ENCODE data around the gene MBOAT7.
"Not testable (repeated sequence)": the region's sequence is repeated elsewhere in the genome, so short reads cannot be mapped to it uniquely, and the experiment has no call there.

Gene MBOAT7

GRCh38 chr19:54209811-54210494 lies 20.6 kb upstream of the MBOAT7 start:
- no peak overlapping the region for H3K4me3 ChIP-seq (ENCODE audit: low read depth, low read length)

DNA sequence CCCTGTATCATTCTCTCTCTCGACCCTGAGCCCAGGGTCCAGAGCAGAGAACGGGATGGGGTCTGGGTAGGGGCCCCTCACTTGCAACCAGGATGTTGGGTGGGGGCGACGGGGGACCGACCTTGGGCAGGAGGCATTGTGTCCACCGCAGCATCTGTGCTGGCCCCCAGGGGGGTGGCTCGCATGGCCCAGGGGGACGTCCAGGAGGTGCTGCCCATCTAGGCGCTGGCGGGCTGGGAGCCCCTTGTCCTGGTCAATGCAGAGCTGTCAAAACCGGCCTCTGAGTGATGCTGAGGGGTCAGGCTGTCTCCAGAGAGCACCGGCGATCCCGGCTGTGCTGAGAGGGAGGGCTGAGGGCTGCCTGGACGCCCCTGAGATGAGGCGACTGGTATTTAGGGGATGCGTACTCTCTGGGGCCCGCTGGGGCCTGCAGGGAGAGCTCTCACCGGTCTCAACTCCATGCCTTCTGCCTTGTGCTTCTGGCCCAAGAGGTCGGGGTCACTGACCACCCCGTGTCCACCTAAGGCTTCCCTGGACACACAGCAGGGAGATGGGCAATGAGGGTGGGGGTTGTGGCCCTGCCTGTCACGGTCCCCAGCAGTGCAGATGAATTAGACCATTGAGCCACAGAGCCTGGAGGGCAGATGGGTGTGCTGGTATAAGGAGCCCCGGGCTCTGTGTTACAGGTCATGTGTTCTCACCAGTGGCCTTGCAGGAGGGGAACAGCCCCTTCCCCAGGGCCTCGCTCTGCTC lies 19.9 kb upstream of the MBOAT7 start:
- H3K4me3 ChIP-seq (ENCODE audit: low read depth, low read length), result no peak overlapping the region

- no peak overlapping the region for H3K4me3 ChIP-seq (ENCODE audit: low read depth, low read length)
Observed at GRCh38 chr19:54208784-54209057, 19.3 kb upstream of the MBOAT7 start.

DNA sequence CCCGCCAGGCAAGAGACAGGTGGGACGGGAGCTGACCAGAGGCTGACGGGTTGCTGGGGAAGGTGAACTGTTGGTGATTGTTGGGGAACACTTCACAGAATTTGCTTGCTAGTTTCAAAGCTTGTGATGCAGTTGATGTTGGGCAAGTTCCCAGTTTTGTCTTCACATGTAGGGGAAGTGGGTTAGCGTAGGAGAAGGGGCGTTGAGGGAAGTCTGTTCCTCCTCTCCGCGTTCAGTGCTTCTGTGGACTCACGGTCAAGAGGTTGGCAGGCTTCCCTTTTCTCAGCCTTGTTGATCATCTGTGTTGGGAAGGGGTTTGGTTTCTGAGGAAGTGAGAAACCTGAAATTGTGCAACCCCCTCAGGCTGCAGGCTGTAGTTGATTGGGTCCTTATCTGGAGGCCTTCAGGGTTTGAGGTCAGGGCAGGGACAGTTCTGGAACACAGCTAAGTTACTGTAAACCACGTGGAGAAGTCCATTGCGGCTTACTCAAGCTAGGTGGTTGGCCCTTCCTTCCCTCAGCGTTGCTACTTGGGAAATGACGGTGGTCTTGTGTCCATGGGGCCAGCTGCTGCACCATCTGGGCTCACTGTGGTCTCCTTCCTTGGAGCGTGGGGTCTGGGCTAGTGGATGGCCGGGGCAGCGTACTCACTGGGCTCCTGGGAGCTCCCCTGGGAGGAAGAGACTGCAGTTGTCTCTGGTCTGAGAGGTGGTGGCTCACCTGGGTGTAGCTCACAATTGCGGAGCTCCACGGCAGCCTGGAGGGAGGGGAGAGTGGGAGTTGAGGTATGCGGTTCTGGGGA lies 18.8 kb upstream of the MBOAT7 start:
- H3K4me3 ChIP-seq (ENCODE audit: low read depth, low read length), result no peak overlapping the region

- no peak overlapping the region for H3K4me3 ChIP-seq (ENCODE audit: low read depth, low read length)
Observed at GRCh38 chr19:54207676-54207982, 18.2 kb upstream of the MBOAT7 start.

GRCh38 chr19:54207193-54207592 lies 17.8 kb upstream of the MBOAT7 start:
- not testable (repeated sequence) for H3K4me3 ChIP-seq (ENCODE audit: low read depth, low read length)

DNA sequence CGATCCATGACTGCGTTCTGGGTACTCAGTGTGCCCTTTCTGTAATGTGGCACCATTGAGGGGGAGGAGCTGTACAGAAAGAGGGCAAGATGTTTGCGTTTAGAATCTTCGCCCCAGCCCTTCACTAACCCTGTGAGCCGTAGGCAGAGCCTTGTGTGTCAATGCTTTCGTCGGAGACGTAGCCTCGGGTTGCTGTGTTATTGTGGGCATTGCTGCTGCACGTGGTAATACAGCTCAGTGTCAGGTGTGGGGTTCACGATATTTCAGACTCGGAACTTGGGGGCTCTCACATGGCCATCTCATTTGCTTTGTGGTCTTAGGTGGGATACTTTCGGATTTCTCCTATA lies 17.4 kb upstream of the MBOAT7 start:
- H3K4me3 ChIP-seq (ENCODE audit: low read depth, low read length), result no peak overlapping the region

GRCh38 chr19:54206030-54206830 lies 16.9 kb upstream of the MBOAT7 start:
- no peak overlapping the region for H3K4me3 ChIP-seq (ENCODE audit: low read depth, low read length)

DNA sequence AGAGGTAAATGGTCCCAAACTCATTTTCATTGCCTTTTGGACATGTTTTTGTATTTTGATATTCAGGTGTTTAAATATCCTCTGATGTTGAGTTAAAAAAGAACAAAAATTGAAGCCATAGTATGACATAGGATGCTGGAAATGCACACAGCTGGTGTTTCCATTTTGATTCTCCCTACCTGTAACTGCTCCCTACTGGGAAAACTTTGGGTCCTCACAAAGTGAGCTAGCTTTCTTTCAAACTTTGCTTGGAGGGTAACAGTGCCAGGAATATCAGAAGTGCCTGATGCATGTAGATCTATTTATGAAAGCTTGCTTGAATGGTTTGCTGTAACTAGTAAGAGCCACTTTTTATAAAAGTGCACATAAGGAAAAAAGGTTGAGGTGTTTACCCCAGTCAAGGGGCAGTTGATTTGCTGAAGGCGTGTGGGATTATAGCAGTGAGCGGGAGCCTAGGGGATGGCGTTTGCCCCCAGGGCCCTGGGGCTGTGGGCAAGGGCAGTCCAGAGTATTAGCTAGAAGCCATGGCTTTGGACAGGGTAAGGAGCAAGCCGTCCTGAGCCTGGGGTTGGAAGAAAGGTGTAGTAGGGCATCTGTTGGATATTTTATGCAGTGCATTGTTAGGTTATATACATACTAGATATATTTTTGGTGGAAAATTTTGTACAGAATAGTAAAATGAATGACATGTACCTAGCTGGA lies 15.5 kb upstream of the MBOAT7 start:
- H3K4me3 ChIP-seq (ENCODE audit: low read depth, low read length), result no peak overlapping the region

- peak overlapping the region; percentile 8 for H3K4me3 ChIP-seq (ENCODE audit: low read depth, low read length)
Observed at GRCh38 chr19:54203151-54203611, 13.8 kb upstream of the MBOAT7 start.

DNA sequence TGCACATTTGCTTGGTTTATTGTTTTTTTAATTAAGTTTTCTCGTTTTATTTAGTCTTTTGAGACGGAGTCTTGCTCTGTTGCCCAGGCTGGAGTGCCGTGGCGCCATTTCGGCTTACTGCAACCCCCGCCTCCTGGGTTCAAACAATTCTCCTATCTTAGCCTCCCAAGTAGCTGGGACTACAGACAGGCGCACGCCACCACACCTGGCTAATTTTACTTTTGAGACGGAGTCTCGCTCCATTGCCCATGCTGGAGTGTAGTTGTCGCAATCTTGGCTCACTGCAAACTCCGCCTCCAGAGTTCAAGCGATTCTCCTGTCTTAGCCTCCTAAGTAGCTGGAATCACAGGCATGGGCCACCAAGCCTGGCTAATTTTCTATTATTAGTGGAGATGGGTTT lies 12.6 kb upstream of the MBOAT7 start:
- H3K4me3 ChIP-seq (ENCODE audit: low read depth, low read length), result peak overlapping the region; percentile 80

DNA sequence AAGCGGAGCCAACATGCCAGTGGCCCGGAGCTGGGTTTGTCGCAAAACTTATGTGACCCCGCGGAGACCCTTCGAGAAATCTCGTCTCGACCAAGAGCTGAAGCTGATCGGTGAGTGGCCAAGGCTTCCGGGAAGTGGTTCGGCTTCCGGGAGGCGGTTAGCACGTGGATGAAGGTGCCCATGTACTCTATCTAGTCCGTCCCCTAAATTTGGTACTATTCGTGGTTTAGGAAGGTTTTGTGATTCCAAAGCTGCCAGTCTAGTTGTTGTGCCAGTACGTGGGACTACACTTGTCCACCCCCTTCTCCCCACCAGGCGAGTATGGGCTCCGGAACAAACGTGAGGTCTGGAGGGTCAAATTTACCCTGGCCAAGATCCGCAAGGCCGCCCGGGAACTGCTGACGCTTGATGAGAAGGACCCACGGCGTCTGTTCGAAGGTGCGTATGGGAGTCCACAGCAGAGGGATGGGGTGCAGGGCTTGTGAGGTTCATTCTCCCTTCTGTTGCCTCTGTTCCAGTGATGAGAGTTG lies 11.9 kb upstream of the MBOAT7 start:
- H3K4me3 ChIP-seq (ENCODE audit: low read depth, low read length), result peak overlapping the region; percentile 80

- H3K4me3 ChIP-seq (ENCODE audit: low read depth, low read length), result no peak overlapping the region
Observed at GRCh38 chr19:54199401-54199800, 10.0 kb upstream of the MBOAT7 start.

DNA sequence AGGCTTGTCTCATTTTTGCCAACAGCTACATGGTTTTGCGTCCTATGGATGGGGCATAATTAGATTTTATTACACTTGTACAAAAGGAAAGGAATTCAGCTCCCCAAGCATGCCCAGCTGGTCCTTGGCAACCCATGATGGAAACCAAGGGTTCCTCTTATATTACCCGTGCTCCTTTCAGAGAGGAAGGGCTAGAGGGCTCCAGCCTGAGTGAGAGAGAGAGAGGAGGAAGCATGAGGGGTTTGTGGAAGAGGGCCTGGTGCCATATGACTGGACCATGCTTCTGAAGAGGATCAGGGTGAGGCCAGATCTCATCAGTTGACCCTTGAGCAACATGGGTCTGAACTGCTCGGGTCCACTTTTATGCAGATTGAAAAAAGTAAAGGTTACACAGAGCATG lies 7.7 kb upstream of the MBOAT7 start:
- H3K4me3 ChIP-seq (ENCODE audit: low read depth, low read length), result no peak overlapping the region

GRCh38 chr19:54196536-54196935 lies 7.2 kb upstream of the MBOAT7 start:
- H3K4me3 ChIP-seq (ENCODE audit: low read depth, low read length), result no peak overlapping the region

DNA sequence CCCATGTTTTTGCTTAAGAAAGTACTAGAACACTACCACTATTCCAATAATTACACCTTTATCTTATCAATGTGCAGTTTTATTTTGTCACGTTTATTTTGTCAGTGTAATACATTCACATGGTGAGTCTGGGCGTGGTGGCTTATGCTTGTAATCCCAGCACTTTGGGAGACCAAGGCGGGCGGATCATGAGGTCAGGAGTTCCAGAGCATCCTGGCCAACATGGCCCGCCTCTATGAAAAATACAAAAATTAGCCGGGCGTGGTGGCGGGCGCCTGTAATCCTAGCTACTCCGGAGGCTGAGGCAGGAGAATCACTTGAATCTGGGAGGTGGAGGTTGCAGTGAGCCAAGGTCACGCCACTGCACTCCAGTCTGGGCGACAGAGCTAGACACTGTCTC lies 5.1 kb upstream of the MBOAT7 start:
- not testable (repeated sequence) for H3K4me3 ChIP-seq (ENCODE audit: low read depth, low read length)

DNA sequence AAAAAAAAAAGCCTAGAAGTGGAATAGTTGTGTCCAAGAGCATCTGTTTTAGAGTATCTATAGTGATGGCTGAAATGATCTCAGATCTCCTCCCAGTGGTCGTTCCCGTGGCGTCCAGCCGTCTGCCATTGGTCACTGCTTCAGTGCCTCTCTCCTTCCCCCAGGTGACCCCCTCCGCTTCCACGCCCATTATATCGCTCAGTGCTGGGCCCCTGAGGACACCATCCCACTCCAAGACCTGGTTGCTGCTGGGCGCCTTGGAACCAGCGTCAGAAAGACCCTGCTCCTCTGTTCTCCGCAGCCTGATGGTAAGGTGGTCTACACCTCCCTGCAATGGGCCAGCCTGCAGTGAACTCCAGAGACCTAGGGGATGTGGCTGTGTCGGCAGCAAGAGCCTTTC lies 3.6 kb upstream of the MBOAT7 start:
- H3K4me3 ChIP-seq (ENCODE audit: low read depth, low read length), result no peak overlapping the region

DNA sequence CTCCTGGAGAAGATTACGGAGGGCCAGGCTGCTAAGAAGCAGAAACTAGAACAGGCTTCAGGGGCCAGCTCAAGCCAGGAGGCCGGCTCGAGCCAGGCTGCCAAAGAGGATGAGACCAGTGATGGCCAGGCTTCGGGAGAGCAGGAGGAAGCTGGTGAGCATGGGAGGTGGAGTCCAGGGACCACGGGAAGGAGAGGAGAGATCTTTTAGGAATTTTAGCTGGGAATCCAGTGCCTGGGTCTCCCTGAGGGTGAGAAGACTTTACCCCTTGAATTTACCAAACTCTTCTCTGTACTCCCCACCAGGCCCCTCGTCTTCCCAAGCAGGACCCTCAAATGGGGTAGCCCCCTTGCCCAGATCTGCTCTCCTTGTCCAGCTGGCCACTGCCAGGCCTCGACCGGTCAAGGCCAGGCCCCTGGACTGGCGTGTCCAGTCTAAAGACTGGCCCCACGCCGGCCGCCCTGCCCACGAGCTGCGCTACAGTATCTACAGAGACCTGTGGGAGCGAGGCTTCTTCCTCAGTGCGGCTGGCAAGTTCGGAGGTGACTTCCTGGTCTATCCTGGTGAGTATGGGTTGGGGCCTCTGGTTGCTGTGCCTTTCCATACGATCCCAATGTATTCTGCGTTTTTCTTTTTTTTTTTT lies 2.6 kb upstream of the MBOAT7 start:
- peak overlapping the region; percentile 74 for H3K4me3 ChIP-seq (ENCODE audit: low read depth, low read length)

GRCh38 chr19:54191011-54191810 lies 1.8 kb upstream of the MBOAT7 start, which contains the start of gene TSEN34:
TSS of gene TSEN34 (plus strand) at chr19:54191308. CDS start at chr19:54191365, 57 bp downstream.
- peak within 1 kb of the TSS; percentile 77 for H3K4me3 ChIP-seq (ENCODE audit: low read depth, low read length)

Data from iPS-11a (cell line).